Caco-2 (cell line): ENCODE measurements around the gene ADH1C. TPM values are rescaled to one million over a fixed set of nuclear protein-coding genes. Genes with fewer than 3 reads are reported as not detected.

Source experiments
- BruUV-seq: library from RNA; stranded (reverse); fragments of 400-500 nt; replicated peaks from 2 replicates; lab custom pipeline; 2021; lab: Mats Ljungman, UMichigan
- CTCF ChIA-PET: fragments of 300-600 bp; sonication (Branson Sonifier 250); formaldehyde crosslinking; loops from one replicate; lab custom pipeline; 2022; ENCODE audit warnings: antibody characterized with exemption; lab: Charles Lee
- POLR2A ChIA-PET: fragments of 300-600 bp; sonication (Branson Sonifier 250); formaldehyde crosslinking; loops from one replicate; lab custom pipeline; 2022; ENCODE audit warnings: antibody characterized with exemption; lab: Charles Lee
- DNase-seq, 2 experiments: peaks; one replicate each; pipeline versions ENCODE4 v3.0.0 to v3.0.0-alpha.2; 2020 to 2022
- H3K27me3 ChIP-seq: replicated peaks from 2 replicates; pipeline ENCODE4 v1.6.0; 2011; ENCODE audit warnings: low read length; ENCODE audit not compliant: control insufficient read depth, insufficient read depth
- H3K36me3 ChIP-seq: 2 replicates; pipeline ENCODE4 v1.5.1; 2011; ENCODE audit warnings: low read length; ENCODE audit not compliant: control insufficient read depth, insufficient read depth
- H3K4me1 ChIP-seq: fragments of 250-450 bp; sonication (Bioruptor Pico); 2 replicates; pipeline ENCODE4 v1.5.1; 2020; ENCODE audit warnings: mild to moderate bottlenecking
- H3K4me3 ChIP-seq: 2 replicates; pipeline ENCODE4 v1.5.1; 2011; ENCODE audit warnings: low read depth, mild to moderate bottlenecking, control low read depth, low read length
- H3K9me3 ChIP-seq: fragments of 250-450 bp; sonication (Bioruptor Pico); 2 replicates; pipeline ENCODE4 v1.5.1; 2020; ENCODE audit warnings: mild to moderate bottlenecking, moderate library complexity
- H3K27ac Mint-ChIP-seq: one replicate; pipeline ENCODE4 v1.8.0; 2022; ENCODE audit warnings: mixed read lengths; ENCODE audit not compliant: unreplicated experiment
- H3K27me3 Mint-ChIP-seq: one replicate; pipeline ENCODE4 v1.8.0; 2022; ENCODE audit warnings: mixed read lengths; ENCODE audit not compliant: insufficient read depth, unreplicated experiment
- H3K36me3 Mint-ChIP-seq: one replicate; pipeline ENCODE4 v1.8.0; 2022; ENCODE audit warnings: mild to moderate bottlenecking, mixed read lengths; ENCODE audit not compliant: insufficient read depth, unreplicated experiment
- H3K4me1 Mint-ChIP-seq: one replicate; pipeline ENCODE4 v1.8.0; 2022; ENCODE audit warnings: low read depth, mixed read lengths; ENCODE audit not compliant: unreplicated experiment
- H3K4me3 Mint-ChIP-seq: one replicate; pipeline ENCODE4 v1.8.0; 2022; ENCODE audit warnings: mild to moderate bottlenecking, moderate library complexity, mixed read lengths; ENCODE audit not compliant: unreplicated experiment
- H3K9me3 Mint-ChIP-seq: one replicate; pipeline ENCODE4 v1.8.0; 2022; ENCODE audit warnings: mixed read lengths; ENCODE audit not compliant: unreplicated experiment
- intact Hi-C: fragments of 100-400 bp; cut with micrococcal nuclease; formaldehyde crosslinking; loops from one replicate; pipeline ENCODE4 v1.10.0; 2022; ENCODE audit not compliant: unreplicated experiment
- total RNA-seq: library from RNA; stranded (reverse); gene quantifications from 2 replicates; pipeline ENCODE4 v1.2.3, GENCODE V29; 2022
- TF ChIP-seq, protein P1 (sequence below), 2 experiments: fragments of 200-600 bp in 1 of 2; IDR thresholded peaks; 1 replicate in 1 of 2; 2 replicates in 1 of 2; pipeline versions ENCODE4 v1.5.1 to v1.8.0; 2011 to 2022; ENCODE audit warnings: antibody characterized with exemption in 1 of 2, control low read depth in 1 of 2, inconsistent platforms in 1 of 2, low read depth in 1 of 2, low read length in 1 of 2, mild to moderate bottlenecking in 1 of 2, moderate library complexity in 1 of 2; ENCODE audit not compliant: insufficient read depth in 1 of 2, severe bottlenecking in 1 of 2, unreplicated experiment in 1 of 2

Gene ADH1C
- total RNA-seq, 1 experiment from 2014 or later: 0.23 TPM

- H3K27me3 ChIP-seq: no peaks in the 10 kb centered on the region
Measured at GRCh38 chr4:99324979-99325378, 27.6 kb downstream of the ADH1C start.

DNA sequence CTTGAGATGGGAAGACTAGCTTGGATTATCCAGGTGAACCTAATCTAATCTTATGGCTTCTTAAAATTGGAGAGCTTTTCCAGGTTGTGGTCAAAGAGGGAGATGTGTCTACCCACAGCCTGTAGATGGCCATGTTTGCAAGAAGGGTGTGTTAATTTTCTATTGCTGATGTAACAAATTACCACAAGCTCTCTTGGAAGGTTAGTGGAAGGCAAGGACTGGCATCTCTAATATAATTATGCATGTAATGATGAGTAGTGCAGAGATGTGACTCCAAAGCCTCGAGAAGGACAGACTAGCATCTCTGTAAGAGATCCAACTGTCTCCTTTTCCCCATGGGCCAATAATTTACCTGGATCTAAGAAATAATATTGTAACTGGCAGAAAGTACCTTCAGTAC is 28.2 kb downstream of the ADH1C start:
- no peak overlapping the region for H3K27ac Mint-ChIP-seq
- CTCF ChIA-PET: no interaction called here
- DNase-seq: no peak
- no peaks in the 10 kb centered on the region for H3K9me3 Mint-ChIP-seq
- Histone ChIP-seq H3K4me1 (no peaks in the 10 kb centered on the region), H3K9me3 (peaks cover 5% of the 10 kb centered on the region; the same call in 1 of the 2 replicates), H3K4me3 (no peak overlapping the region), H3K27me3 (no peaks in the 10 kb centered on the region), H3K36me3 (no peaks in the 10 kb centered on the region)
- intact Hi-C loops: no loop called here
- TF ChIP-seq, protein P1, sequence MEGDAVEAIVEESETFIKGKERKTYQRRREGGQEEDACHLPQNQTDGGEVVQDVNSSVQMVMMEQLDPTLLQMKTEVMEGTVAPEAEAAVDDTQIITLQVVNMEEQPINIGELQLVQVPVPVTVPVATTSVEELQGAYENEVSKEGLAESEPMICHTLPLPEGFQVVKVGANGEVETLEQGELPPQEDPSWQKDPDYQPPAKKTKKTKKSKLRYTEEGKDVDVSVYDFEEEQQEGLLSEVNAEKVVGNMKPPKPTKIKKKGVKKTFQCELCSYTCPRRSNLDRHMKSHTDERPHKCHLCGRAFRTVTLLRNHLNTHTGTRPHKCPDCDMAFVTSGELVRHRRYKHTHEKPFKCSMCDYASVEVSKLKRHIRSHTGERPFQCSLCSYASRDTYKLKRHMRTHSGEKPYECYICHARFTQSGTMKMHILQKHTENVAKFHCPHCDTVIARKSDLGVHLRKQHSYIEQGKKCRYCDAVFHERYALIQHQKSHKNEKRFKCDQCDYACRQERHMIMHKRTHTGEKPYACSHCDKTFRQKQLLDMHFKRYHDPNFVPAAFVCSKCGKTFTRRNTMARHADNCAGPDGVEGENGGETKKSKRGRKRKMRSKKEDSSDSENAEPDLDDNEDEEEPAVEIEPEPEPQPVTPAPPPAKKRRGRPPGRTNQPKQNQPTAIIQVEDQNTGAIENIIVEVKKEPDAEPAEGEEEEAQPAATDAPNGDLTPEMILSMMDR (IDR thresholded peaks at IDR 0.05; ENCODE audit: insufficient read depth in 1 of 2, low read depth in 1 of 2, low read length in 1 of 2, severe bottlenecking in 1 of 2, unreplicated experiment in 1 of 2): no peak
- POLR2A ChIA-PET: no interaction called here
- H3K36me3 Mint-ChIP-seq: no peaks in the 10 kb centered on the region
- BruUV-seq: no TSS peak
- H3K27me3 Mint-ChIP-seq: no peaks in the 10 kb centered on the region
- no peaks in the 10 kb centered on the region for H3K4me1 Mint-ChIP-seq
- H3K4me3 Mint-ChIP-seq: no peak overlapping the region

More at GRCh38 chr4:99324979-99325378, 27.6 kb downstream of the ADH1C start:
- no TSS peak for BruUV-seq
- Mint-ChIP-seq H3K4me3 (no peak overlapping the region), H3K9me3 (no peaks in the 10 kb centered on the region), H3K4me1 (no peaks in the 10 kb centered on the region), H3K27ac (no peak overlapping the region), H3K36me3 (no peaks in the 10 kb centered on the region), H3K27me3 (no peaks in the 10 kb centered on the region)
- ChIA-PET POLR2A (no interaction called here), CTCF (no interaction called here)
- TF ChIP-seq, protein P1 (IDR thresholded peaks at IDR 0.05; ENCODE audit: insufficient read depth in 1 of 2, low read depth in 1 of 2, low read length in 1 of 2, severe bottlenecking in 1 of 2, unreplicated experiment in 1 of 2): no peak
- H3K36me3 ChIP-seq: no peaks in the 10 kb centered on the region
- DNase-seq: no peak
- intact Hi-C loops: no loop called here
- H3K9me3 ChIP-seq: peaks cover 5% of the 10 kb centered on the region; the same call in 1 of the 2 replicates
- H3K4me3 ChIP-seq: no peak overlapping the region
- no peaks in the 10 kb centered on the region for H3K4me1 ChIP-seq

DNA sequence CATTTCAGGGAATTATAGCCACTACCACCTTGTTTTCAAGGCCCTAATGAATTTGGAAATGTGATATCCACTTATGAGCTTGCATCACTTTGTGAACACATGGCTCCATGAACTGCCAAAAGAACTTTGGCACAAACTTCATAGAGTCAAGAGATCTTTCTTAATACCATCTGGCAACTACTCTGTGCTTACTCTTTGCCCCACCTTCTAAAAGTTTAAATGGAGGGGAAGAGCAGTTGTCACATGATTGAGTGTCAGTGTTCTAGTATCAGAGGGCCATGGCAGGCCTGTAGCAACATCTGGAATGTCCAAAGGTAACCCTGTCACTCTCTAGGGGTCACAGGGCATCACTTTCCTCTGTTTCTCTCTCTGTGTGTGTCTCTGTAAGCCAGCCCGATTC is 28.8 kb downstream of the ADH1C start:
- H3K4me3 Mint-ChIP-seq: no peak overlapping the region
- BruUV-seq: no TSS peak
- H3K9me3 ChIP-seq: peaks cover 5% of the 10 kb centered on the region; the same call in 1 of the 2 replicates
- H3K4me3 ChIP-seq: no peak overlapping the region
- intact Hi-C loops: no loop called here
- no peaks in the 10 kb centered on the region for H3K4me1 Mint-ChIP-seq
- no peaks in the 10 kb centered on the region for H3K4me1 ChIP-seq
- H3K36me3 ChIP-seq: no peaks in the 10 kb centered on the region
- DNase-seq: no peak
- no peaks in the 10 kb centered on the region for H3K27me3 Mint-ChIP-seq
- TF ChIP-seq, protein P1 (IDR thresholded peaks at IDR 0.05; ENCODE audit: insufficient read depth in 1 of 2, low read depth in 1 of 2, low read length in 1 of 2, severe bottlenecking in 1 of 2, unreplicated experiment in 1 of 2): no peak
- POLR2A ChIA-PET: no interaction called here
- CTCF ChIA-PET: no interaction called here
- H3K9me3 Mint-ChIP-seq: no peaks in the 10 kb centered on the region
- H3K36me3 Mint-ChIP-seq: no peaks in the 10 kb centered on the region
- H3K27me3 ChIP-seq: no peaks in the 10 kb centered on the region
- H3K27ac Mint-ChIP-seq: no peak overlapping the region
